ENCODE data around the gene RNF144A. TPM values are rescaled to one million over a fixed set of nuclear protein-coding genes. Genes with fewer than 3 reads are reported as not detected.

Gene RNF144A
- total RNA-seq, 1 experiment from 2014 or later = 13.6 TPM

DNA sequence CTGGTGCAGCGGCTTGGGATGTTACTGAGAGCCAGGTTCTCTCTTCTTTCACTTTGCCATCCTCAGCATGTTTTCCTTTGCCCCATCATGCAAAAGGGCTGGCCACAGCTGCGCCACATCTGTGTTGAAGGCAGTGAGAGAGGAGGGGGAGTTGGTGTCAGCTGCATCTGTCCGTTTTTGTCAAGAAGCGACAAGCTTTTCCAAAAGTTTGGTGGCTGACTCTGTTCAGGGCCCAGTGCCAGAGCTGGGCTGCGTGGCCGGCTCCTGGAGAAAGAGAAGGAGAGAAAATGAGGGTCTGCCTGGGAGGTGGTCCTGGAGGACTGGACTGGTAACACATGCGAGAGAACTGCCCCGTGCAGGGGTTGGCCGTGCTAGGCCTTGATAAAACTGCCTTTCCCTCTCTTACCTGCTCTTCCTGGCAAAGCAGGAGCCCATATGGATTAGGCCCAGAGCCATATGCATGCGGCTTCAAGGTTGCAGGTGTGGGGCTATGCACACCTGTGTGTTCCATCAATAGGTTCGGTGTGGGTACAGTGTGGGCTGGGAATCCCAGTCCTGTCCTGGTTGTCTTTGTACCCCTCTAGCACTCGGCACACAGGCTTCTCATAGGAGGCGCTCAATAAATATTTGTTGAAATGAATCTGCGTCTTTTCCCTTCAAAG, 9.0 kb downstream of the RNF144A start:
- Histone ChIP-seq H3K4me1 (ENCODE audit: insufficient read depth, low read length, poor library complexity, severe bottlenecking) (peaks cover 4% of the 10 kb centered on the region), H3K36me3 (ENCODE audit: insufficient read depth, low read length, poor library complexity, severe bottlenecking) (no peaks in the 10 kb centered on the region), H3K27ac (ENCODE audit: low read depth, low read length, poor library complexity, severe bottlenecking) (no peak overlapping the region), H3K27me3 (replicated peaks; ENCODE audit: insufficient read depth, low read depth, low read length, poor library complexity) (no peaks in the 10 kb centered on the region), H3K4me3 (ENCODE audit: low read depth, low read length, poor library complexity, severe bottlenecking) (no peak overlapping the region), H3K9me3 (ENCODE audit: low read depth, low read length, poor library complexity, severe bottlenecking) (no peaks in the 10 kb centered on the region)
- ChIA-PET POLR2A (ENCODE audit: low non-redundant PET) (no interaction called here), CTCF (no interaction called here)
- TF ChIP-seq, protein P1, sequence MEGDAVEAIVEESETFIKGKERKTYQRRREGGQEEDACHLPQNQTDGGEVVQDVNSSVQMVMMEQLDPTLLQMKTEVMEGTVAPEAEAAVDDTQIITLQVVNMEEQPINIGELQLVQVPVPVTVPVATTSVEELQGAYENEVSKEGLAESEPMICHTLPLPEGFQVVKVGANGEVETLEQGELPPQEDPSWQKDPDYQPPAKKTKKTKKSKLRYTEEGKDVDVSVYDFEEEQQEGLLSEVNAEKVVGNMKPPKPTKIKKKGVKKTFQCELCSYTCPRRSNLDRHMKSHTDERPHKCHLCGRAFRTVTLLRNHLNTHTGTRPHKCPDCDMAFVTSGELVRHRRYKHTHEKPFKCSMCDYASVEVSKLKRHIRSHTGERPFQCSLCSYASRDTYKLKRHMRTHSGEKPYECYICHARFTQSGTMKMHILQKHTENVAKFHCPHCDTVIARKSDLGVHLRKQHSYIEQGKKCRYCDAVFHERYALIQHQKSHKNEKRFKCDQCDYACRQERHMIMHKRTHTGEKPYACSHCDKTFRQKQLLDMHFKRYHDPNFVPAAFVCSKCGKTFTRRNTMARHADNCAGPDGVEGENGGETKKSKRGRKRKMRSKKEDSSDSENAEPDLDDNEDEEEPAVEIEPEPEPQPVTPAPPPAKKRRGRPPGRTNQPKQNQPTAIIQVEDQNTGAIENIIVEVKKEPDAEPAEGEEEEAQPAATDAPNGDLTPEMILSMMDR (conservative IDR thresholded peaks at IDR 0.05; ENCODE audit: low read depth, low read length) = no peak
- TF ChIP-seq EZH2 (IDR thresholded peaks at IDR 0.05; ENCODE audit: borderline replicate concordance, low read depth, low read length, poor library complexity, severe bottlenecking) = no peak
- BruUV-seq (replicated peaks) = no TSS peak
- DNase-seq (ENCODE audit: low spot score) = no peak
- intact Hi-C loops (cut with micrococcal nuclease; ENCODE audit: unreplicated experiment) = no loop called here

DNA sequence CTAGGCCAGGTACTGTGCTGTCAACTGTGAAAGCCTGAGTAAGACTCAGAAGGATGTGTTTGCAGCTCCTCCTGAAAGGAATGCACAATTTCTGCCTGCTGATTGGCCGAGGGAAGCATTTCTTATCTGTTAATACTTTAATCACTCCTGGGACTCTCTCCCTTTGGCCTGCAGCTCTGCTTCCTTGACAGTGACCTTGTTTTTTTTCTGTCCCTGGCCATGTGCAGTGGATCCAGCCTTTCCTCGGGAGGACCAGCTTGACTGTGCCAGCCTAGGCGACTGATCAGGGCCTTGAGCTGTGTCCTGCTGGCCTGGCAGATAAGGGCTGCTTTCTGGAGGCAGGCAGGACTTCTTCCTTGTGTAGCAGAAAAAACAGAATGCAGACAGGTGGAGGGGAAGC, 10.0 kb downstream of the RNF144A start:
- no peak overlapping the region for H3K4me3 ChIP-seq (ENCODE audit: low read depth, low read length, poor library complexity, severe bottlenecking)
- no peaks in the 10 kb centered on the region for H3K36me3 ChIP-seq (ENCODE audit: insufficient read depth, low read length, poor library complexity, severe bottlenecking)
- CTCF ChIA-PET = no interaction called here
- POLR2A ChIA-PET (ENCODE audit: low non-redundant PET) = no interaction called here
- no peak for DNase-seq (ENCODE audit: low spot score)
- H3K4me1 ChIP-seq (ENCODE audit: insufficient read depth, low read length, poor library complexity, severe bottlenecking) = peaks cover 4% of the 10 kb centered on the region
- intact Hi-C loops (cut with micrococcal nuclease; ENCODE audit: unreplicated experiment) = no loop called here
- BruUV-seq (replicated peaks) = no TSS peak
- H3K9me3 ChIP-seq (ENCODE audit: low read depth, low read length, poor library complexity, severe bottlenecking) = no peaks in the 10 kb centered on the region
- TF ChIP-seq, protein P1 (conservative IDR thresholded peaks at IDR 0.05; ENCODE audit: low read depth, low read length) = no peak
- no peak for TF ChIP-seq EZH2 (IDR thresholded peaks at IDR 0.05; ENCODE audit: borderline replicate concordance, low read depth, low read length, poor library complexity, severe bottlenecking)
- H3K27me3 ChIP-seq (replicated peaks; ENCODE audit: insufficient read depth, low read depth, low read length, poor library complexity) = no peaks in the 10 kb centered on the region
- no peak overlapping the region for H3K27ac ChIP-seq (ENCODE audit: low read depth, low read length, poor library complexity, severe bottlenecking)

DNA sequence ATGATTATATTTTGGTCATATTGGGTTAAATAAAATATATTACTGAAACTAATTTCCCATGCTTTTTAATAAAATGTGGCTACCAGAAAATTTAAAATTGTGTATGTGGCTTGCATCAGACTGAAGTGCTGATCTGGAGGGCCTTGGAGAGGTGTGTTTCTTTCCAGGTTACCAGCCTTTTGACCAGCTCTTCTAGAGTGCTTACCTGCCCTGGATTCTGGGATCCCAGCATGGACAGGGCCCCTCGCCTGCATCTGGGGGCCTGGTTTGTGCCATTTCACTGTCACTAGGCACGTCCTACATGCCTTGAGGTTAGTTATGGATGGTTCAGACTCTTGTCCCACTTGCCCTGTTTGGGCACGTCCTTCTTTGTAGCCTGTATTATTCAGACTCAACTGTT, 10.5 kb downstream of the RNF144A start:
- peaks cover 4% of the 10 kb centered on the region for H3K4me1 ChIP-seq (ENCODE audit: insufficient read depth, low read length, poor library complexity, severe bottlenecking)
- no peaks in the 10 kb centered on the region for H3K9me3 ChIP-seq (ENCODE audit: low read depth, low read length, poor library complexity, severe bottlenecking)
- H3K27me3 ChIP-seq (replicated peaks; ENCODE audit: insufficient read depth, low read depth, low read length, poor library complexity) = no peaks in the 10 kb centered on the region
- no peaks in the 10 kb centered on the region for H3K36me3 ChIP-seq (ENCODE audit: insufficient read depth, low read length, poor library complexity, severe bottlenecking)
- no peak overlapping the region for H3K27ac ChIP-seq (ENCODE audit: low read depth, low read length, poor library complexity, severe bottlenecking)
- CTCF ChIA-PET = no interaction called here
- POLR2A ChIA-PET (ENCODE audit: low non-redundant PET) = no interaction called here
- intact Hi-C loops (cut with micrococcal nuclease; ENCODE audit: unreplicated experiment) = no loop called here
- no TSS peak for BruUV-seq (replicated peaks)
- no peak for TF ChIP-seq EZH2 (IDR thresholded peaks at IDR 0.05; ENCODE audit: borderline replicate concordance, low read depth, low read length, poor library complexity, severe bottlenecking)
- TF ChIP-seq, protein P1 (conservative IDR thresholded peaks at IDR 0.05; ENCODE audit: low read depth, low read length) = no peak
- H3K4me3 ChIP-seq (ENCODE audit: low read depth, low read length, poor library complexity, severe bottlenecking) = no peak overlapping the region
- DNase-seq (ENCODE audit: low spot score) = no peak

All from A673 (cell line).